H1 (cell line): ENCODE results near the gene PTPRE. TPM values are rescaled to one million over a fixed set of nuclear protein-coding genes. Genes with fewer than 3 reads are reported as not detected.

Source experiments
- CTCF ChIA-PET: fragments of 300-600 bp; sonication (Branson Sonifier 250); formaldehyde crosslinking; loops from one replicate; lab custom pipeline; 2021; ENCODE audit not compliant: partially characterized antibody; lab: Charles Lee
- POLR2A ChIA-PET: fragments of 300-600 bp; sonication (Branson Sonifier 250); formaldehyde crosslinking; loops from one replicate; lab custom pipeline; 2021; ENCODE audit warnings: inconsistent platforms; ENCODE audit not compliant: partially characterized antibody; lab: Charles Lee
- DNase-seq, 2 experiments: peaks; one replicate each; pipeline versions ENCODE4 v3.0.0 to v3.0.0-alpha.2; 2010 to 2022; ENCODE audit warnings: low spot score in 2 of 2, low read depth in 1 of 2, mixed read lengths in 1 of 2
- FAIRE-seq: peaks from 2 replicates; lab custom pipeline; 2011; peaks lifted over from hg19 to GRCh38; lab: Jason Lieb, UNC
- H2AFZ ChIP-seq: 2 replicates; pipeline ENCODE4 v1.8.1; 2012; ENCODE audit warnings: low read length, inconsistent platforms
- H2AK5ac ChIP-seq: 2 replicates; pipeline ENCODE4 v1.6.1; 2013; ENCODE audit warnings: low read depth, low read length
- H2BK120ac ChIP-seq: replicated peaks from 2 replicates; pipeline ENCODE3; 2013; ENCODE audit warnings: low read depth, low read length, inconsistent platforms
- H2BK12ac ChIP-seq: 2 replicates; pipeline ENCODE4 v1.6.1; 2013; ENCODE audit warnings: low read depth, low read length
- H2BK15ac ChIP-seq: 2 replicates; pipeline ENCODE4 v1.6.1; 2013; ENCODE audit warnings: low read length
- H2BK20ac ChIP-seq: 2 replicates; pipeline ENCODE4 v1.6.1; 2013; ENCODE audit warnings: low read length
- H2BK5ac ChIP-seq: 2 replicates; pipeline ENCODE4 v1.6.1; 2013; ENCODE audit warnings: low read depth, low read length
- H3K14ac ChIP-seq: 2 replicates; pipeline ENCODE4 v1.6.1; 2013; ENCODE audit warnings: inconsistent platforms; ENCODE audit not compliant: insufficient read length
- H3K18ac ChIP-seq: 2 replicates; pipeline ENCODE4 v1.6.1; 2013; ENCODE audit warnings: low read length; ENCODE audit errors: extremely low read depth
- H3K23ac ChIP-seq: 2 replicates; pipeline ENCODE4 v1.6.1; 2013; ENCODE audit warnings: inconsistent platforms; ENCODE audit not compliant: insufficient read length
- H3K23me2 ChIP-seq: 2 replicates; pipeline ENCODE4 v1.6.1; 2013; ENCODE audit warnings: low read depth, low read length
- H3K27ac ChIP-seq: 2 replicates; pipeline ENCODE4 v1.6.1; 2011; ENCODE audit warnings: low read depth, low read length, inconsistent platforms
- H3K27me3 ChIP-seq, 4 experiments: replicated peaks in 1 of 4; 1 replicate in 1 of 4; 2 replicates in 3 of 4; pipeline versions ENCODE4 v1.6.1 to v1.8.1; 2011 to 2013; ENCODE audit warnings: low read length in 3 of 4, mild to moderate bottlenecking in 3 of 4, inconsistent platforms in 2 of 4, mixed read lengths in 2 of 4, moderate library complexity in 1 of 4; ENCODE audit not compliant: control insufficient read depth in 3 of 4, insufficient read depth in 3 of 4; ENCODE audit errors: extremely low read depth in 1 of 4
- H3K36me3 ChIP-seq, 4 experiments: 2 replicates each; pipeline versions ENCODE4 v1.6.1 to v1.8.1; 2011 to 2013; ENCODE audit warnings: mild to moderate bottlenecking in 4 of 4, low read length in 3 of 4, moderate library complexity in 2 of 4, control low read depth in 1 of 4, inconsistent platforms in 1 of 4; ENCODE audit not compliant: insufficient read depth in 4 of 4, control insufficient read depth in 2 of 4
- H3K4ac ChIP-seq: replicated peaks from 2 replicates; pipeline ENCODE3; 2013; ENCODE audit warnings: low read length, low read depth, mixed read lengths, inconsistent platforms; ENCODE audit not compliant: insufficient read length
- H3K4me1 ChIP-seq, 4 experiments: replicated peaks in 1 of 4; 1 replicate in 1 of 4; 2 replicates in 3 of 4; pipeline versions ENCODE4 v1.6.1 to v1.8.1; 2011 to 2013; ENCODE audit warnings: low read length in 3 of 4, inconsistent platforms in 2 of 4, mixed read lengths in 1 of 4; ENCODE audit not compliant: insufficient read depth in 4 of 4, control insufficient read depth in 3 of 4
- H3K4me2 ChIP-seq, 2 experiments: 2 replicates each; pipeline versions ENCODE4 v1.6.1 to v1.8.1; 2011 to 2013; ENCODE audit warnings: low read depth in 2 of 2, low read length in 2 of 2, control low read depth in 1 of 2, inconsistent platforms in 1 of 2, mild to moderate bottlenecking in 1 of 2; ENCODE audit not compliant: insufficient read depth in 1 of 2
- H3K4me3 ChIP-seq, 4 experiments: fragments of 200-600, 300-600 bp in 1 of 4; sonication (generic), shearing (Covaris generic), sonication (Bioruptor Twin) in 1 of 4; 2 replicates each; pipeline versions ENCODE4 v1.5.1 to v1.8.1; 2011 to 2016; ENCODE audit warnings: low read length in 4 of 4, low read depth in 3 of 4, control low read depth in 2 of 4, inconsistent platforms in 2 of 4, mild to moderate bottlenecking in 2 of 4, mixed read lengths in 1 of 4, moderate library complexity in 1 of 4; ENCODE audit not compliant: insufficient read depth in 2 of 4; ENCODE audit errors: extremely low read depth in 1 of 4
- H3K56ac ChIP-seq: replicated peaks from 2 replicates; pipeline ENCODE3; 2013; ENCODE audit warnings: low read depth, mild to moderate bottlenecking, mixed read lengths, low read length, inconsistent platforms; ENCODE audit not compliant: insufficient read length
- H3K79me1 ChIP-seq: 2 replicates; pipeline ENCODE4 v1.6.1; 2013; ENCODE audit warnings: low read depth, low read length, control low read depth
- H3K79me2 ChIP-seq, 2 experiments: 2 replicates each; pipeline versions ENCODE4 v1.6.1 to v1.8.1; 2012 to 2013; ENCODE audit warnings: low read length in 2 of 2, mild to moderate bottlenecking in 2 of 2, inconsistent platforms in 1 of 2; ENCODE audit not compliant: insufficient read depth in 2 of 2, control insufficient read depth in 1 of 2
- H3K9ac ChIP-seq, 4 experiments: replicated peaks in 1 of 4; 1 replicate in 1 of 4; 2 replicates in 3 of 4; pipeline versions ENCODE4 v1.6.1 to v1.8.1; 2011 to 2013; ENCODE audit warnings: low read depth in 3 of 4, low read length in 3 of 4, control low read depth in 2 of 4, mild to moderate bottlenecking in 2 of 4, moderate library complexity in 2 of 4, inconsistent platforms in 1 of 4; ENCODE audit errors: extremely low read depth in 1 of 4
- H3K9me3 ChIP-seq, 2 experiments: 2 replicates each; pipeline versions ENCODE4 v1.6.1 to v1.8.1; 2012 to 2013; ENCODE audit warnings: mild to moderate bottlenecking in 2 of 2, moderate library complexity in 2 of 2, control low read depth in 1 of 2, inconsistent platforms in 1 of 2, low read depth in 1 of 2, low read length in 1 of 2, mixed read lengths in 1 of 2; ENCODE audit not compliant: insufficient read depth in 2 of 2
- H4K20me1 ChIP-seq, 2 experiments: replicated peaks in 1 of 2; 2 replicates each; pipeline versions ENCODE3 to v1.8.1; 2011 to 2013; ENCODE audit warnings: inconsistent platforms in 2 of 2, low read length in 2 of 2, mild to moderate bottlenecking in 1 of 2; ENCODE audit not compliant: insufficient read depth in 2 of 2, control insufficient read depth in 1 of 2
- H4K5ac ChIP-seq: 2 replicates; pipeline ENCODE4 v1.6.1; 2013; ENCODE audit warnings: low read length, low read depth, mixed read lengths, inconsistent platforms; ENCODE audit not compliant: insufficient read length
- H4K8ac ChIP-seq: 2 replicates; pipeline ENCODE4 v1.8.0; 2013; ENCODE audit warnings: mild to moderate bottlenecking, moderate library complexity, low read length, inconsistent platforms; ENCODE audit not compliant: insufficient read depth; ENCODE audit errors: extremely low read depth
- H4K91ac ChIP-seq: replicated peaks from 2 replicates; pipeline ENCODE3; 2013; ENCODE audit warnings: low read length, mixed read lengths, inconsistent platforms; ENCODE audit not compliant: insufficient read length
- ATF3 ChIP-seq: IDR thresholded peaks from 2 replicates; pipeline ENCODE4 v1.6.1; 2011; ENCODE audit warnings: low read depth, mild to moderate bottlenecking, low read length; ENCODE audit not compliant: insufficient read depth
- CBX5 ChIP-seq: fragments of 300-800, 300-1000 bp; sonication (generic); IDR thresholded peaks from 2 replicates; pipeline ENCODE4 v1.7.1; 2016; ENCODE audit warnings: antibody characterized with exemption, low read length, low read depth
- CHD2 ChIP-seq: IDR thresholded peaks from 2 replicates; pipeline ENCODE4 v1.6.1; 2012; ENCODE audit warnings: low read length, improper control_type of control experiment
- CTCF ChIP-seq, 3 experiments: IDR thresholded peaks; 1 replicate in 2 of 3; 2 replicates in 1 of 3; pipeline versions ENCODE4 v1.5.1 to v1.6.1; 2011; ENCODE audit warnings: low read length in 3 of 3, mild to moderate bottlenecking in 3 of 3, inconsistent platforms in 2 of 3, low read depth in 1 of 3, moderate library complexity in 1 of 3; ENCODE audit not compliant: insufficient read depth in 1 of 3; ENCODE audit errors: control extremely low read depth in 1 of 3
- FOSL1 ChIP-seq: IDR thresholded peaks from 2 replicates; pipeline ENCODE4 v1.6.1; 2011; ENCODE audit warnings: mild to moderate bottlenecking, low read depth, low read length, moderate library complexity; ENCODE audit not compliant: insufficient read depth
- GTF2F1 ChIP-seq: IDR thresholded peaks from 2 replicates; pipeline ENCODE4 v1.6.1; 2012; ENCODE audit warnings: low read depth, low read length, improper control_type of control experiment, borderline replicate concordance
- JUND ChIP-seq: IDR thresholded peaks from 2 replicates; pipeline ENCODE4 v1.6.1; 2011; ENCODE audit warnings: mild to moderate bottlenecking, improper control_type of control experiment, low read length
- MAFK ChIP-seq: IDR thresholded peaks from 2 replicates; pipeline ENCODE4 v1.6.1; 2012; ENCODE audit warnings: low read depth, mild to moderate bottlenecking, improper control_type of control experiment, low read length
- NANOG ChIP-seq: IDR thresholded peaks from 2 replicates; pipeline ENCODE4 v1.6.1; 2011; ENCODE audit warnings: low read length, low read depth, mild to moderate bottlenecking, inconsistent platforms; ENCODE audit not compliant: insufficient read depth, poor library complexity, severe bottlenecking
- NRF1 ChIP-seq: IDR thresholded peaks from 2 replicates; pipeline ENCODE4 v1.6.1; 2011; ENCODE audit warnings: mild to moderate bottlenecking, low read depth, low read length, improper control_type of control experiment
- SP4 ChIP-seq: IDR thresholded peaks from 2 replicates; pipeline ENCODE4 v1.6.1; 2012; ENCODE audit warnings: low read length, inconsistent platforms
- YY1 ChIP-seq: IDR thresholded peaks from 2 replicates; pipeline ENCODE4 v1.6.1; 2011; ENCODE audit warnings: low read depth, mild to moderate bottlenecking, low read length
- WGBS, 2 experiments: shearing (Covaris generic) in 1 of 2; methylation state at CpG; one replicate each; pipeline versions ENCODE4 v1.1.6 to v1.1.7; 2013 to 2015; ENCODE audit warnings: low lambda C conversion rate in 2 of 2, mixed read lengths in 2 of 2, inconsistent platforms in 1 of 2, low coverage in 1 of 2, missing lambda C conversion rate in 1 of 2; ENCODE audit not compliant: insufficient replicate concordance in 2 of 2, insufficient coverage in 1 of 2, insufficient read length in 1 of 2; ENCODE audit errors: extremely low coverage in 1 of 2, missing lambda C conversion rate in 1 of 2; 5-methylcytosine and 5-hydroxymethylcytosine counted together
- polyA plus RNA-seq, 7 experiments: library from polyadenylated mRNA; depleted of rRNA in 3 of 7; stranded (reverse) in 5 of 7; unstranded in 2 of 7; fragments of >200 nt in 5 of 7; fragments of 200-250 nt in 2 of 7; gene quantifications; 1 replicate in 5 of 7; 2 replicates in 1 of 7; 4 replicates in 1 of 7; pipeline versions ENCODE4 v1.2.1 to v1.2.3, GENCODE V29; 2011 to 2013; ENCODE audit warnings: missing spikeins in 2 of 7, mixed read lengths in 2 of 7
- total RNA-seq: library from RNA; stranded (reverse); fragmentation: NEBNext Ultra II Directional; extraction: Animal tissue kit (Norgen Biotek cat#: 25700); gene quantifications from 2 replicates; pipeline ENCODE4 v1.2.1, GENCODE V29; 2021

Gene PTPRE
- total and polyA plus RNA-seq, 2 of the 8 experiments (the other 6 are each of a cell fraction or from before 2014, with no cell fraction given): 0.33 to 0.54 TPM

- Histone ChIP-seq H3K23me2 (0 out of 2 replicates have a peak, but pooled peaks cover 2% of the 10 kb centered on the region), H2BK5ac (no peak overlapping the region), H4K91ac (no peak overlapping the region), H3K18ac (no peak overlapping the region), H2BK12ac (no peak overlapping the region), H2AFZ (no peak overlapping the region), H3K9ac (no peak overlapping the region), H3K27me3 (no peaks in the 10 kb centered on the region; a peak in 2 of 7 replicates), H2BK15ac (no peak overlapping the region), H3K36me3 (no peaks in the 10 kb centered on the region), H3K79me1 (no peaks in the 10 kb centered on the region), H2BK20ac (no peak overlapping the region), H3K27ac (no peak overlapping the region), H3K4ac (no peak overlapping the region), H4K20me1 (no peaks in the 10 kb centered on the region), H3K79me2 (no peaks in the 10 kb centered on the region), H3K14ac (no peak overlapping the region), H4K8ac (no peak overlapping the region), H3K56ac (no peak overlapping the region), H2AK5ac (no peak overlapping the region), H2BK120ac (no peak overlapping the region), H3K4me1 (peaks cover 8 to 28% (median 14%) of the 10 kb centered on the region in 4 experiments), H3K4me3 (no peak overlapping the region), H3K23ac (no peak overlapping the region), H3K4me2 (no peak overlapping the region), H4K5ac (no peak overlapping the region), H3K9me3 (no peaks in the 10 kb centered on the region)
- DNase-seq: no peak
- WGBS, 2 experiments: 91% methylated on average over 12 of the region's 12 CpGs; no CpG with 5 or more reads in 1 of the 2 experiments
- ChIA-PET POLR2A (no interaction called here), CTCF (interaction anchor here (0.6 kb wide), 1 partner anchor 311 kb away, joined by 3 read pairs; no protein-coding TSS in a partner anchor)
- no peak for FAIRE-seq
- TF ChIP-seq NRF1 (no peak), SP4 (no peak), ATF3 (no peak), FOSL1 (no peak), MAFK (no peak), JUND (no peak), CBX5 (no peak), CHD2 (no peak), GTF2F1 (no peak), YY1 (no peak), CTCF (IDR thresholded peaks at IDR 0.05; ENCODE audit: control extremely low read depth in 1 of 3, insufficient read depth in 1 of 3, low read depth in 1 of 3, low read length in 3 of 3) (no peak), NANOG (no peak)
Measured at GRCh38 chr10:127964621-127965020, 57.7 kb downstream of the PTPRE start.
